Bronchial epithelial cell (primary cell): ENCODE results near the gene EMP2. TPM values are rescaled to one million over a fixed set of nuclear protein-coding genes. Genes with fewer than 3 reads are reported as not detected.
A peak's percentile ranks its signal among the peaks of the same experiment; 100 is the strongest.

Experiments used
- DNase-seq: peaks from one replicate; pipeline ENCODE4 v3.0.0-alpha.2; 2010; ENCODE audit warnings: low read depth
- FAIRE-seq: peaks from 2 replicates; lab custom pipeline; 2011; peaks lifted over from hg19 to GRCh38; lab: Jason Lieb, UNC
- H3K27me3 ChIP-seq: 2 replicates; pipeline ENCODE4 v1.5.1; 2011; ENCODE audit warnings: low read length; ENCODE audit not compliant: control insufficient read depth, insufficient read depth
- H3K36me3 ChIP-seq: 2 replicates; pipeline ENCODE4 v1.5.1; 2011; ENCODE audit warnings: low read length; ENCODE audit not compliant: control insufficient read depth, insufficient read depth
- H3K4me3 ChIP-seq: 2 replicates; pipeline ENCODE4 v1.5.1; 2011; ENCODE audit warnings: mild to moderate bottlenecking, low read depth, low read length, control low read depth
- total RNA-seq: library from RNA; depleted of rRNA; stranded (reverse); fragments of >200 nt; gene quantifications from 2 replicates; pipeline ENCODE4 v1.2.1, GENCODE V29; 2014
- TF ChIP-seq, protein P1 (sequence below): IDR thresholded peaks from 2 replicates; pipeline ENCODE4 v1.5.1; 2011; ENCODE audit warnings: mild to moderate bottlenecking, moderate library complexity, low read length, control low read depth, inconsistent platforms; ENCODE audit not compliant: insufficient read depth, severe bottlenecking

EMP2 gene
- total RNA-seq, 1 donor from 2014 or later, result 15.5 TPM

DNA sequence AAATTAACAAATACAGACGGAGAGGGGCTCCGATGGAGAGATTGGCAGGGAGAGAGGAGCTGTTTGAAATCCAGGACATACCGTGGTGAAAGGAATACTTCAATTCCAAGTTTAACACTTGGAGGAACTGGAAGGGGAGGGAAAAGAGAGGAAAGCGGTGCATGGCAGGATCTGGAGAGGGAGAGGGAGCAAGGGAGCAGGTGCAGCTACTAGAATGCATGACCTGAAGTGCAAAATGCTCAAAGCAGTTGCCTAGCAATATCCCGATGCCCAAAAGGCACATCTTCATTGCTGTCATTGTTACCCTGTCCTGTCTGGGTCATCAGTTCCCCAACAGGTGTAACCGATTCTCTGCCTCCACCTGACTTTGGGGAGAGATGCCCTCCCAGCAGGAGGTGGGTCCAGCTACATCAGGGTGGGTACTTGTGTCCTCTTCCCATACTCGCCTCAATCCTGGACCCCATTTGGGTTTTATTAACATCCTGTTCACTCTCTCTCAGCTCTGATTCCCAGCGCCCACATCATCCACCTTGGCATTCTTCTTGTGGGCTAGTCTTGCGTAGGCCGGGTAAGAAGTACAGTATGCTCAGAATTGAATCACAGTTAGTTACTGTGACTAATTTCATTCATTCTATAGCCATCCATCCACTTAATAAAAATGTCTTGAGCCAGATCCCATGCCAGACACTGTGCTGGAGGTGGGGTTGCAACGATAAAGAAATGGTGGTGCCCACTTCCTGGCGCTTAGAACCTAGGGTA, 37.4 kb upstream of the EMP2 start:
- FAIRE-seq (no peak), DNase-seq (peak; percentile 80)
- no peaks in the 10 kb centered on the region for H3K36me3 ChIP-seq
- H3K4me3 ChIP-seq, result no peak overlapping the region
- H3K27me3 ChIP-seq, result no peaks in the 10 kb centered on the region
- TF ChIP-seq, protein P1, sequence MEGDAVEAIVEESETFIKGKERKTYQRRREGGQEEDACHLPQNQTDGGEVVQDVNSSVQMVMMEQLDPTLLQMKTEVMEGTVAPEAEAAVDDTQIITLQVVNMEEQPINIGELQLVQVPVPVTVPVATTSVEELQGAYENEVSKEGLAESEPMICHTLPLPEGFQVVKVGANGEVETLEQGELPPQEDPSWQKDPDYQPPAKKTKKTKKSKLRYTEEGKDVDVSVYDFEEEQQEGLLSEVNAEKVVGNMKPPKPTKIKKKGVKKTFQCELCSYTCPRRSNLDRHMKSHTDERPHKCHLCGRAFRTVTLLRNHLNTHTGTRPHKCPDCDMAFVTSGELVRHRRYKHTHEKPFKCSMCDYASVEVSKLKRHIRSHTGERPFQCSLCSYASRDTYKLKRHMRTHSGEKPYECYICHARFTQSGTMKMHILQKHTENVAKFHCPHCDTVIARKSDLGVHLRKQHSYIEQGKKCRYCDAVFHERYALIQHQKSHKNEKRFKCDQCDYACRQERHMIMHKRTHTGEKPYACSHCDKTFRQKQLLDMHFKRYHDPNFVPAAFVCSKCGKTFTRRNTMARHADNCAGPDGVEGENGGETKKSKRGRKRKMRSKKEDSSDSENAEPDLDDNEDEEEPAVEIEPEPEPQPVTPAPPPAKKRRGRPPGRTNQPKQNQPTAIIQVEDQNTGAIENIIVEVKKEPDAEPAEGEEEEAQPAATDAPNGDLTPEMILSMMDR, result no peak

DNA sequence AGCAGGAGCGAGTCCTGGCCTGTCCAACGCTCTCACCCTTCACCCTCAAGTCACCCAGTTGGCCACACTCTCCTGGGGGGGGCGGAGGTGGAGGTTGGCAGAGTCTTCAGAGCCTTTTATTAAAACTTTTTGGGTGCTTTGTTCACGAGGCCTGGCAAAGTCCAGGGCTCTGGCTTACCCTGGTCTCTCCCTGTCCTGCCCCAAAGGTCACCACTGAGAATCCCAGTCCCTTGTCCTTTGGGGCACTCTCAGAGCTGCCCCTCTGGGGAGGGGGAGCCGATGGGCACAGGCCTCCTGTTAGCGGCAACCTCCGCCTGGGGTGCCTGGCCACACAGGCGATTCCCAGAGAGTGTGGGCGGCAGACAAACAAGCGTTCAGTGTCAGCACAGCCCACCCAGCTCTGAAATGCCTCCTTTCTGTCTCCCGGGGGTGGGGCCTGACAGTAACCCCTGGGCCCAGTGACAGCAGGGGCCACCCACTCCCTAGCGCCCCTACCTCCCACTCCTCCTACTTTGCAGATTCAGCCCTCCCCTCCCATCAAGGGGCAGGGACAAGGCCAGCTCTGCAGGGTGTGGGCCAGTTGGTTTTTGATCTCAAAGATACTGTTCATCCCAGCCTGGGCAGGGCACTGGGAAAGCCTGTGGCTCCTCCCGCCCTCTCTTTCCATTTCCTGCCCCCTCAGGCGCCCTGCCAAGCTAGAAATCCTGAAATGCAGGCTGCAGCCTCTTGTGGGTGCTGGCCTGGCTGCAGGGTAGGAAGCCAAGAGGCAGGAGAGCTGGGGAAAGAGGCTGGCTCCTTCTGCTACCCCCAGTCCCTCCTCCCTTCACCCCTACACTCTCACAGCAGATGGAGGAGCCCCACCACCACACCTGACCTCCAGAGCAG, 36.6 kb upstream of the EMP2 start:
- H3K36me3 ChIP-seq, result no peaks in the 10 kb centered on the region
- FAIRE-seq (no peak), DNase-seq (peak; percentile 74)
- H3K4me3 ChIP-seq, result no peak overlapping the region
- no peaks in the 10 kb centered on the region for H3K27me3 ChIP-seq
- TF ChIP-seq, protein P1, result peak; percentile 25

DNA sequence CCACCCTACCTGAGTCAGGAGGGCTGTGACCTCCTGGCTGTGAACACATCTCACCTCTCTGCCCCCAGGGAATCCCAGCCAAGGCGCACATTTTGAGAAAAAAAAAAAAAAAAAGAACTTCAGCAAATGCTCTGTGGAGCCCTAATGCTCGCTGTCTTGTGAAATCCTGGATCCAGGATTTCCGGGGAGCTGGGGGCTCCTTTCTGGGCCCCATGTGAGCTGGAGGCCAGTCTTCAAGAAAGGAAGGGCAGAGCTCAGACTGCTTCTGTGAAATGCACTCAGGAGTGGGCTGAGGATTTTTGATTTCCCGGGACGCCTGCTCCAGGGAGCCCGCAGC, 36.0 kb upstream of the EMP2 start:
- DNase-seq, result no peak
- TF ChIP-seq, protein P1, result no peak
- Histone ChIP-seq H3K27me3 (no peaks in the 10 kb centered on the region), H3K36me3 (no peaks in the 10 kb centered on the region), H3K4me3 (no peak overlapping the region)
- FAIRE-seq, result no peak

DNA sequence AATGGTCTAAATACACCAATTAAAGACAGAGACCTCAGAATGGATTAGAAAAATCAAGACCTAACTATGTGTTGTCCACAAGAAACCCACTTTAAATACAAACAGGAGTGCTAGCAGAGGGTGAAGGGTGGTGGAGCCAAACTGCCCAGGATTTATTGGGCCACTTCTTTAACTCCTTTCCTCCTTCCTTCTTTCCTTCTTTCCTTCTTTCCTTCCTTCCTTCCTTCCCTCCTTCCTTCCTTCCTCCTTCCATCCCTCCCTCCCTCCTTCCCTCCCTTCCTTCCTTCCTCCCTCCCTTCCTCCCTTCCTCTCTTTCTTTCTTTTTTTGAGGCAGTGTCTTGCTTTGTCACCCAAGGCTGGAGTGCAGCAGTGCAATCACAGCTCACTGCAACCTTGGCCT, 34.3 kb upstream of the EMP2 start:
- Histone ChIP-seq H3K27me3 (no peaks in the 10 kb centered on the region), H3K4me3 (no peak overlapping the region), H3K36me3 (no peaks in the 10 kb centered on the region)
- TF ChIP-seq, protein P1, result no peak
- FAIRE-seq, result no peak
- DNase-seq, result no peak

DNA sequence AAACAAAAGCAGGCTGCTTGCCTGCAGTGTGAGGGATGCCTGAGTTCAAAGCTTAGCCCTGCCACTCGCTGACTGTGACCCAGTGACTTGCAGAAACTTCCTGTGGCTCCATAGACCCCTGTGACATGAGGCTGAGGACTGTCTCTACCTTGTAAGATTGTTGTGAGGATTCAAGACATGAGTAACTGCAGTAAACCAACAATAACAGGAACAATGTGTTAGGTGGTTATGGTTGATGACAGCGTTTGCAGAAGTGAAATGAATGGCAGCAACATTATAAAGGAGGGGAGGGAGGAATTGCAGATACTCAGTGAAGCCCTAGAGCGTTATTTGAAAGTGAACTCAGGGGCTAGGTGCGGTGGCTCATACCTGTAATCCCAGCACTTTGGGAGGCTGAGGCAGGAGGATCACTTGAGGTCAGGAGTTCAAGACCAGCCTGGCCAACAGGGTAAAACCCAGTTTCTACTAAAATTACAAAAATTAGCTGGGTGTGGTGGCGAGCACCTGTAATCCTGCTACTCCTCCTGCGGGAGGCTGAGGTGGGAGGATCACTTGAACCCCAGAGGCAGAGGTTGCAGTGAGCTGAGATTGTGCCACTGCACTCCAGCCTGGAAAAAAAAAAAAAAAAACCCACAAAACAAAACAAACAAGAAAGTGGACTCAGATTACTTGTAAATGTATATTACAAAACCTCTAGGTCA, 33.5 kb upstream of the EMP2 start:
- Histone ChIP-seq H3K27me3 (no peaks in the 10 kb centered on the region), H3K36me3 (no peaks in the 10 kb centered on the region), H3K4me3 (no peak overlapping the region)
- DNase-seq, result no peak
- FAIRE-seq, result no peak
- TF ChIP-seq, protein P1, result no peak
